Peyer's patch (tissue), 4 donors: ENCODE data around the gene TMC7. TPM values are rescaled to one million over a fixed set of nuclear protein-coding genes. Genes with fewer than 3 reads are reported as not detected.
A peak's percentile ranks its signal among the peaks of the same experiment; 100 is the strongest.

Experiments
- DNase-seq, 3 donors: peaks; one replicate each; pipeline ENCODE4 v3.0.0-alpha.2; 2017 to 2019
- H3K27ac ChIP-seq, 4 donors: fragments of 200-600 bp; sonication (generic); one replicate each; pipeline ENCODE4 v1.5.1; 2016 to 2019
- H3K27me3 ChIP-seq, 2 donors: fragments of 200-600 bp; sonication (generic); one replicate each; pipeline ENCODE4 v1.5.1; 2019
- H3K36me3 ChIP-seq, 3 donors: fragments of 200-600 bp; sonication (generic); one replicate each; pipeline ENCODE4 v1.5.1; 2016 to 2019
- H3K4me1 ChIP-seq, 4 donors: fragments of 200-600 bp; sonication (generic); one replicate each; pipeline ENCODE4 v1.5.1; 2016 to 2019
- H3K4me3 ChIP-seq, 4 donors: fragments of 200-600 bp; sonication (generic); 1 replicate in 3 of 4; 2 replicates in 1 of 4; pipeline ENCODE4 v1.5.1; 2016 to 2019; ENCODE audit warnings: mild to moderate bottlenecking in 1 of 4
- H3K9me3 ChIP-seq, 4 donors: fragments of 200-600 bp; sonication (generic); one replicate each; pipeline ENCODE4 v1.5.1; 2016 to 2019; ENCODE audit warnings: mild to moderate bottlenecking in 1 of 4
- CTCF ChIP-seq, 6 experiments: fragments of 450-650 bp in 4 of 6; fragments of 200-600 bp in 2 of 6; sonication (generic) in 1 of 6; IDR thresholded peaks; one replicate each; pipeline ENCODE4 v1.5.1; 2017 to 2019; ENCODE audit warnings: antibody characterized with exemption in 6 of 6, mild to moderate bottlenecking in 3 of 6, moderate library complexity in 1 of 6
- POLR2A ChIP-seq, 2 donors: fragments of 450-650 bp; IDR thresholded peaks; one replicate each; pipeline ENCODE4 v1.5.1; 2017; ENCODE audit warnings: antibody characterized with exemption in 2 of 2, mild to moderate bottlenecking in 2 of 2, moderate library complexity in 2 of 2
- total RNA-seq, 4 donors: library from RNA; depleted of rRNA; stranded (reverse); fragments of >200 nt; gene quantifications; one replicate each; pipeline ENCODE4 v1.1.0, GENCODE V29; 2016

Gene TMC7
- total RNA-seq, 4 donors from 2014 or later = 2.5 to 7.0 (median 5.6) TPM

GRCh38 chr16:19105891-19106624, 122.3 kb downstream of the TMC7 start:
- no peak for TF ChIP-seq CTCF (IDR thresholded peaks at IDR 0.05)
- TF ChIP-seq POLR2A (IDR thresholded peaks at IDR 0.05) = no peak
- H3K4me3 ChIP-seq = no peak overlapping the region
- no peaks in the 10 kb centered on the region for H3K9me3 ChIP-seq
- peaks cover 0 to 10% (median 0%) of the 10 kb centered on the region in 4 donors for H3K4me1 ChIP-seq
- DNase-seq = no peak
- H3K27me3 ChIP-seq = no peaks in the 10 kb centered on the region
- H3K27ac ChIP-seq = no peak overlapping the region
- no peaks in the 10 kb centered on the region for H3K36me3 ChIP-seq

DNA sequence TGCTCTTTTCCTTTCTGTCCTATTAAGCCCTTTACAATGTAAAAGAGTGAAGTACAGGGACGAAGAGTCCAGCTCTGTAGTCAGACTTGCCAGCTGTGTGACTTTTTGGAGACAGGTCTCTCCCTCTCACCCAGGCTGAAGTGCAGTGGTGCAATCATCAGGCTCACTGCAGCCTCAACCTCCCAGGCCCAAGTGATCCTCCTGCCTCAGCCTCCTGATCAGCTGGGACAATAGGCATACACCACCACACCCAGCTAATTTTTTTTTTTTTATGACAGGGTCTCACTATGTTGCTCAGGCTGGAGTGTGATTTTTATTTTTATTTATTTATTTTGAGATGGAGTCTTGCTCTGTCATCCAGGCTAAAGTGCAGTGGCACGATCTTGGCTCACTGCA, 122.9 kb downstream of the TMC7 start:
- Histone ChIP-seq H3K36me3 (no peaks in the 10 kb centered on the region), H3K9me3 (no peaks in the 10 kb centered on the region), H3K4me3 (no peak overlapping the region), H3K4me1 (peaks cover 0 to 10% (median 0%) of the 10 kb centered on the region in 4 donors), H3K27me3 (no peaks in the 10 kb centered on the region), H3K27ac (no peak overlapping the region)
- TF ChIP-seq POLR2A (IDR thresholded peaks at IDR 0.05) = no peak
- TF ChIP-seq CTCF (IDR thresholded peaks at IDR 0.05) = no peak
- no peak for DNase-seq

DNA sequence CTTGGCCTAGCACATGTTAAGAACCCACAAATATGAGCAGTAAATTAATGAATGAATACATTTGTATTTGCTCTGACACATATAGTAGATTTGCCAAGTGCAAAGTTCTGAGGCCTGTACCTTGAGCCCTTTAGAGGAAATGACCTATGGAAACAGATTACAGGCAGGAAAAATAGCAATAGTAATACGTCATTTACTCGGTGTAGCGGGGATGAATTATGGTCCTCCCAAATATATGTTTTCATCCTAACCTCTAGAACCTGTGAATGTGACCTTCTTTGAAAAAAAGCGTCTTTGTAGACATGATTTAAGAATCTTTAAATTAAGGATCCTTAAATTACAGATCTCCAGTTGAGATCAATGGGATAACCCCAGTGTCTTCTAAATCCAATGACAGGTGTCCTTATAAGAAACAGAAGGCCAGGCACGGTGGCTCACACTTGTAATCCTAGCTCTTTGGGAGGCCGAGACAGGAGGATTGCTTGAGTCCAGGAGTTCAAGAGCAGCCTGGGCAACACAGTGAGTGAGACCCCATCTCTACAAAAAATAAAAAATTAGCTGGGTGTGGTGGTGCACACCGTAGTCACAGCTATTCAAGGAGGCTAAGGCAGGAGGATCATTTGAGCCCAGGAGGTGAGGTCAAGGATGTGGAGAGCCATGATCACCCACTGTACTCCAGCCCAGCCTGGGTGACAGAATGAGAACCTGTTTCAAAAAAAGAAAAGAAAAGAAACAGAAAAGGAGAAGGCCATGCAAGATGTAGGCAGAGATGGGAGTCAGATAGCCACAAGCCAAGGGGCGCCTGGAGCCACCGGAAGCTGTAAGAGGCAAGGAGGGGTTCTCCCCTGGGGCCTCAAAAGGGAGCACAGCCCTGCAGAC, 124.9 kb downstream of the TMC7 start:
- H3K36me3 ChIP-seq = no peaks in the 10 kb centered on the region
- H3K4me1 ChIP-seq = peaks cover 0 to 10% (median 0%) of the 10 kb centered on the region in 4 donors
- H3K27me3 ChIP-seq = no peaks in the 10 kb centered on the region
- H3K4me3 ChIP-seq = no peak overlapping the region
- peak overlapping the region in 2 of 4 donors; percentile 10 to 85 for H3K27ac ChIP-seq
- no peak for TF ChIP-seq POLR2A (IDR thresholded peaks at IDR 0.05)
- no peak for TF ChIP-seq CTCF (IDR thresholded peaks at IDR 0.05)
- DNase-seq = no peak
- H3K9me3 ChIP-seq = no peaks in the 10 kb centered on the region

GRCh38 chr16:19109288-19109664, 125.5 kb downstream of the TMC7 start:
- no peak for DNase-seq
- Histone ChIP-seq H3K27me3 (no peaks in the 10 kb centered on the region), H3K36me3 (no peaks in the 10 kb centered on the region), H3K4me3 (no peak overlapping the region), H3K27ac (no peak overlapping the region), H3K4me1 (peaks cover 0 to 10% (median 0%) of the 10 kb centered on the region in 4 donors), H3K9me3 (no peaks in the 10 kb centered on the region)
- TF ChIP-seq POLR2A (IDR thresholded peaks at IDR 0.05) (no peak), CTCF (IDR thresholded peaks at IDR 0.05) (no peak)

- no peaks in the 10 kb centered on the region for H3K9me3 ChIP-seq
- DNase-seq = no peak
- no peak overlapping the region for H3K27ac ChIP-seq
- peaks cover 0 to 7% (median 0%) of the 10 kb centered on the region in 3 donors for H3K36me3 ChIP-seq
- H3K4me1 ChIP-seq = peaks cover 0 to 22% (median 4%) of the 10 kb centered on the region in 4 donors
- TF ChIP-seq CTCF (IDR thresholded peaks at IDR 0.05) = no peak
- TF ChIP-seq POLR2A (IDR thresholded peaks at IDR 0.05) = no peak
- no peaks in the 10 kb centered on the region for H3K27me3 ChIP-seq
- H3K4me3 ChIP-seq = no peak overlapping the region
Observed at GRCh38 chr16:19110537-19111360, 127.0 kb downstream of the TMC7 start.
